Neuronal stem cell (in vitro differentiated cells): ENCODE measurements around the gene PRAME. TPM values are rescaled to one million over a fixed set of nuclear protein-coding genes. Genes with fewer than 3 reads are reported as not detected.

ENCODE experiments used
- DNase-seq: peaks from one replicate; pipeline ENCODE4 v3.0.0-alpha.2; 2013; ENCODE audit warnings: low spot score
- H2AFZ ChIP-seq: one replicate; pipeline ENCODE4 v1.6.1; 2013; ENCODE audit warnings: mild to moderate bottlenecking, low read length, inconsistent platforms
- H2AK5ac ChIP-seq: 2 replicates; pipeline ENCODE4 v1.6.1; 2013; ENCODE audit warnings: low read depth, mild to moderate bottlenecking, inconsistent platforms, low read length, moderate library complexity, mixed read lengths
- H2BK120ac ChIP-seq: 2 replicates; pipeline ENCODE4 v1.6.1; 2013; ENCODE audit warnings: low read depth, mild to moderate bottlenecking, inconsistent platforms, low read length, moderate library complexity, mixed read lengths
- H2BK12ac ChIP-seq: one replicate; pipeline ENCODE4 v1.6.1; 2013; ENCODE audit warnings: low read length, inconsistent platforms
- H2BK15ac ChIP-seq: 2 replicates; pipeline ENCODE4 v1.6.1; 2013; ENCODE audit warnings: mild to moderate bottlenecking, low read length, inconsistent platforms, mixed read lengths
- H2BK5ac ChIP-seq: one replicate; pipeline ENCODE4 v1.6.1; 2013; ENCODE audit warnings: inconsistent platforms, mild to moderate bottlenecking, low read length, moderate library complexity
- H3K14ac ChIP-seq: one replicate; pipeline ENCODE4 v1.6.1; 2013; ENCODE audit warnings: low read length, inconsistent platforms
- H3K18ac ChIP-seq: 2 replicates; pipeline ENCODE4 v1.6.1; 2013; ENCODE audit warnings: low read length, inconsistent platforms
- H3K23ac ChIP-seq: 2 replicates; pipeline ENCODE4 v1.6.1; 2013; ENCODE audit warnings: low read depth, mild to moderate bottlenecking, mixed read lengths, low read length, inconsistent platforms; ENCODE audit not compliant: poor library complexity
- H3K27ac ChIP-seq: replicated peaks from 3 replicates; pipeline ENCODE4 v1.5.1; 2013; ENCODE audit warnings: low read length, inconsistent platforms
- H3K27me3 ChIP-seq, 3 experiments: 2 replicates each; pipeline ENCODE4 v1.6.1; 2013; ENCODE audit warnings: low read length in 3 of 3, mild to moderate bottlenecking in 2 of 3, inconsistent platforms in 1 of 3, low read depth in 1 of 3, mixed read lengths in 1 of 3, moderate library complexity in 1 of 3; ENCODE audit not compliant: control insufficient read depth in 3 of 3, insufficient read depth in 3 of 3
- H3K36me3 ChIP-seq, 2 donors: replicated peaks in 1 of 2; 2 replicates each; pipeline ENCODE4 v1.6.1; 2013; ENCODE audit warnings: low read length in 2 of 2; ENCODE audit not compliant: control insufficient read depth in 2 of 2, insufficient read depth in 2 of 2
- H3K4ac ChIP-seq: 2 replicates; pipeline ENCODE4 v1.6.1; 2013; ENCODE audit warnings: inconsistent platforms, mild to moderate bottlenecking, low read length, moderate library complexity
- H3K4me1 ChIP-seq, 2 donors: 1 replicate in 1 of 2; 2 replicates in 1 of 2; pipeline ENCODE4 v1.6.1; 2013; ENCODE audit warnings: low read length in 2 of 2, low read depth in 1 of 2; ENCODE audit not compliant: control insufficient read depth in 2 of 2, insufficient read depth in 1 of 2
- H3K4me2 ChIP-seq: one replicate; pipeline ENCODE4 v1.6.1; 2013; ENCODE audit warnings: mild to moderate bottlenecking, low read length, inconsistent platforms; ENCODE audit not compliant: insufficient read depth, poor library complexity, severe bottlenecking
- H3K4me3 ChIP-seq, 2 donors: 2 replicates each; pipeline ENCODE4 v1.5.1; 2013; ENCODE audit warnings: low read length in 2 of 2, mild to moderate bottlenecking in 2 of 2, inconsistent platforms in 1 of 2, moderate library complexity in 1 of 2
- H3K79me1 ChIP-seq: one replicate; pipeline ENCODE4 v1.6.1; 2013; ENCODE audit warnings: low read depth, mild to moderate bottlenecking, inconsistent platforms, low read length, moderate library complexity
- H3K9ac ChIP-seq: one replicate; pipeline ENCODE4 v1.6.1; 2013; ENCODE audit warnings: mild to moderate bottlenecking, low read depth, low read length, inconsistent platforms; ENCODE audit not compliant: poor library complexity
- H3K9me3 ChIP-seq, 2 donors: replicated peaks in 1 of 2; 2 replicates each; pipeline versions ENCODE3 to v1.6.1; 2013; ENCODE audit warnings: low read length in 2 of 2, mild to moderate bottlenecking in 2 of 2, inconsistent platforms in 1 of 2, low read depth in 1 of 2, mixed read lengths in 1 of 2, moderate library complexity in 1 of 2; ENCODE audit not compliant: control insufficient read depth in 2 of 2, insufficient read depth in 1 of 2
- H4K8ac ChIP-seq: one replicate; pipeline ENCODE4 v1.6.1; 2013; ENCODE audit warnings: low read depth, mild to moderate bottlenecking, inconsistent platforms, low read length, moderate library complexity
- H4K91ac ChIP-seq: one replicate; pipeline ENCODE4 v1.6.1; 2013; ENCODE audit warnings: low read length, low read depth, mild to moderate bottlenecking, inconsistent platforms; ENCODE audit not compliant: poor library complexity
- WGBS, 2 donors: extraction: QIAGEN DNeasy Blood & Tissue Kit; methylation state at CpG; one replicate each; pipeline ENCODE4 v1.1.7; 2013; ENCODE audit warnings: missing lambda C conversion rate in 2 of 2, mixed read lengths in 1 of 2; ENCODE audit not compliant: insufficient read length in 2 of 2, insufficient replicate concordance in 1 of 2; ENCODE audit errors: extremely low coverage in 2 of 2; 5-methylcytosine and 5-hydroxymethylcytosine counted together
- small RNA-seq: library from polyadenylated mRNA; stranded (forward); fragments of <200 nt; extraction: miRNeasy Mini kit (QIAGEN cat#:217004); gene quantifications from one replicate; pipeline ENCODE3, GENCODE V24; 2013; ENCODE audit not compliant: insufficient read depth

Gene PRAME

GRCh38 chr22:22506736-22507135 lies 52.3 kb downstream of the PRAME start:
- H3K4me1 ChIP-seq: peaks cover 0 to 1% of the 10 kb centered on the region in 2 donors
- no peak overlapping the region for H4K91ac ChIP-seq
- no peak overlapping the region for H3K4ac ChIP-seq
- H3K14ac ChIP-seq: no peak overlapping the region
- peaks cover 9 to 54% of the 10 kb centered on the region in 2 donors for H3K36me3 ChIP-seq
- H3K4me3 ChIP-seq: no peak overlapping the region
- no peak overlapping the region for H2AFZ ChIP-seq
- no CpG with 5 or more reads among the region's 1 CpG for WGBS, 2 donors
- no peak overlapping the region for H3K18ac ChIP-seq
- H3K4me2 ChIP-seq: no peak overlapping the region
- no peak overlapping the region for H2BK12ac ChIP-seq
- no peak for DNase-seq
- H2AK5ac ChIP-seq: no peak overlapping the region
- no peak overlapping the region for H3K9ac ChIP-seq
- H3K27ac ChIP-seq: no peak overlapping the region
- H2BK15ac ChIP-seq: no peak overlapping the region
- peaks cover 3% of the 10 kb centered on the region for H3K79me1 ChIP-seq
- peaks cover 2 to 12% of the 10 kb centered on the region in 2 donors for H3K9me3 ChIP-seq
- H2BK120ac ChIP-seq: no peak overlapping the region
- H2BK5ac ChIP-seq: no peak overlapping the region
- no peak overlapping the region for H3K23ac ChIP-seq
- no peaks in the 10 kb centered on the region for H3K27me3 ChIP-seq
- H4K8ac ChIP-seq: no peak overlapping the region

- Histone ChIP-seq H4K91ac (no peak overlapping the region), H3K36me3 (peaks cover 11 to 54% of the 10 kb centered on the region in 2 donors)
Measured at GRCh38 chr22:22498267-22498666, 60.8 kb downstream of the PRAME start.

More at GRCh38 chr22:22498267-22498666, 60.8 kb downstream of the PRAME start:
- Histone ChIP-seq H2AK5ac (no peak overlapping the region), H3K18ac (no peak overlapping the region), H3K4me1 (no peaks in the 10 kb centered on the region), H3K27me3 (no peaks in the 10 kb centered on the region), H2BK12ac (no peak overlapping the region), H3K14ac (no peak overlapping the region), H3K4me3 (no peak overlapping the region), H3K9me3 (no peaks in the 10 kb centered on the region), H3K79me1 (peaks cover 4% of the 10 kb centered on the region), H3K4me2 (no peak overlapping the region), H3K4ac (no peak overlapping the region), H2AFZ (no peak overlapping the region), H4K8ac (no peak overlapping the region), H3K23ac (no peak overlapping the region), H3K27ac (no peak overlapping the region), H2BK5ac (no peak overlapping the region), H3K9ac (no peak overlapping the region), H2BK15ac (no peak overlapping the region), H2BK120ac (no peak overlapping the region)
- no CpG with 5 or more reads among the region's 2 CpGs for WGBS, 2 donors
- no peak for DNase-seq

Small RNAs within 50 kb of the gene (small RNA-seq; reads per million reads assigned to genes)
- gene IGLV2-34: not detected
